ENCODE results near the gene SPATA2.

- TF ChIP-seq CTCF (conservative IDR thresholded peaks at IDR 0.05; ENCODE audit: low read depth in 2 of 2) (no peak), EZH2 (IDR thresholded peaks at IDR 0.05; ENCODE audit: low read depth, unreplicated experiment) (no peak), POLR2AphosphoS5 (IDR thresholded peaks at IDR 0.05; ENCODE audit: low read depth) (no peak), ZNF114 (CRISPR knock-in tag; IDR thresholded peaks at IDR 0.05) (no peak)
Measured at GRCh38 chr20:49878977-49879376, 36.4 kb downstream of the SPATA2 start.
